Adipocyte (in vitro differentiated cells): ENCODE measurements around the gene PDPK1.
A peak's percentile ranks its signal among the peaks of the same experiment; 100 is the strongest.

Experiments used
- DNase-seq: peaks from one replicate; pipeline ENCODE4 v3.0.0-alpha.2; 2015; ENCODE audit warnings: low read depth
- H3K27me3 ChIP-seq: replicated peaks from 2 replicates; pipeline ENCODE4 v1.7.0; 2013; ENCODE audit warnings: mild to moderate bottlenecking, low read length, moderate library complexity; ENCODE audit not compliant: control insufficient read depth, insufficient read depth
- H3K36me3 ChIP-seq: 2 replicates; pipeline ENCODE4 v1.7.0; 2013; ENCODE audit warnings: low read length, mild to moderate bottlenecking, moderate library complexity; ENCODE audit not compliant: control insufficient read depth, insufficient read depth, severe bottlenecking
- H3K4me1 ChIP-seq: 2 replicates; pipeline ENCODE4 v1.7.0; 2013; ENCODE audit warnings: mild to moderate bottlenecking, low read length, moderate library complexity; ENCODE audit not compliant: control insufficient read depth, insufficient read depth
- H3K4me3 ChIP-seq: 2 replicates; pipeline ENCODE4 v1.7.0; 2013; ENCODE audit warnings: mild to moderate bottlenecking, low read length, moderate library complexity
- H3K9ac ChIP-seq: 2 replicates; pipeline ENCODE4 v1.7.0; 2013; ENCODE audit warnings: mild to moderate bottlenecking, low read length, moderate library complexity
- H3K9me3 ChIP-seq: 2 replicates; pipeline ENCODE4 v1.7.0; 2013; ENCODE audit warnings: mild to moderate bottlenecking, low read length, moderate library complexity; ENCODE audit not compliant: control insufficient read depth

Gene PDPK1

DNA sequence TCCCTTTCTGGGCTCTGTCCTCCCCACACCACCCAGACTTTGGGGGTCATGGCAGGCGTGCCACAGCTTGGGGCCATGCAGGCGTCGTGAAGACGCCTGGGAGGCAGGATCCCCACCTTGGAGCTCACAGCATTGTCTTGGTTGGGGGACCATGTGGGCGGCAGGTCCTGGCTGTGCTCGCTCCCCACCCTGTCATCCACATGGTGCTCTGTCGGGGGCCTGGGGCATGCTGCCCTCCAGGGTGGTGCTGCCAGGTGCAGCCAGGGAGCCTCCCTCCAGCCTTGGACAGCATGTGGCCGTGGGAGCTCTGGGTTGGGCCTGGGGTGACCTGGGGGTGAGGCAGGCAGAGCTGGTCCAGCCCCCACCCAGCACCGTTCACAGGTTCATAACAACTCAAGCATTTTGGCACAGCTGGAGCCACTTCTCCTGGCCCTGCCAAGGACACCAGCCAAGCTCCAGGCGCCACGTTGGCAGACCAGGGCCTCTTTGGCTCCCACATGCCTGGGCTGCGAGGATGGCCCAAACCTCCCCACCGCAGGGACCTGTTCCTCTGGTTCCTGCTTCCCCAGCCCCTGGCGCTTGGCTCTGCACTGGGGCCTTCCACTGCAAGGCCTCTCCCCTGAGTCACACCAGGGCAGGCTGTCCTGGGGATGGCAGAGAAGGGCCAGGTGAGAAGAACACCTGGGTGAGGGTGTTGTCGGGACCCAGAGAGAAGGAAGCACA lies 39.1 kb upstream of the PDPK1 start:
- H3K4me3 ChIP-seq: no peak overlapping the region
- no peak overlapping the region for H3K9ac ChIP-seq
- peaks cover 8% of the 10 kb centered on the region for H3K36me3 ChIP-seq
- no peak for DNase-seq
- H3K9me3 ChIP-seq: no peaks in the 10 kb centered on the region
- no peaks in the 10 kb centered on the region for H3K27me3 ChIP-seq
- H3K4me1 ChIP-seq: peaks cover 42% of the 10 kb centered on the region

DNA sequence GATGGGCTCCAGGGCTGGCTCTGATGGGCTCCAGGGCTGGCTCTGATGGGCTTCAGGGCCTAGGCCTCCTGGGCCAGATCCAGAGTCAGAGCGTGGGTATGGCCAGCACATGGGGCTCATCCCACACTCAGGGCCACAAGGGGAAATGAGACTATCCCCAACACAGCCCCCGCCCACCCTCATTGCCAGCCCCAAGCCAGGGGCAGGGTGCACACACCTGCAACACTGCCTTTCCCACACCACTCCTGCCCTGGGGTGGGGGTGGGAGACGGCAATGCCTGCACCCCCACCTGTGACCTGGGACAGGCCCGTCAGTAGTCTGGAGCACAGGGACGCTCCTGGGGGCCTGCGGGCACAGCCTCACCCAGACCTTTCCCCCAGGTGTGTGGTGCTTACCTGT lies 38.4 kb upstream of the PDPK1 start:
- Histone ChIP-seq H3K4me1 (peaks cover 42% of the 10 kb centered on the region), H3K4me3 (no peak overlapping the region), H3K9me3 (no peaks in the 10 kb centered on the region), H3K27me3 (no peaks in the 10 kb centered on the region), H3K36me3 (peaks cover 8% of the 10 kb centered on the region), H3K9ac (no peak overlapping the region)
- no peak for DNase-seq

DNA sequence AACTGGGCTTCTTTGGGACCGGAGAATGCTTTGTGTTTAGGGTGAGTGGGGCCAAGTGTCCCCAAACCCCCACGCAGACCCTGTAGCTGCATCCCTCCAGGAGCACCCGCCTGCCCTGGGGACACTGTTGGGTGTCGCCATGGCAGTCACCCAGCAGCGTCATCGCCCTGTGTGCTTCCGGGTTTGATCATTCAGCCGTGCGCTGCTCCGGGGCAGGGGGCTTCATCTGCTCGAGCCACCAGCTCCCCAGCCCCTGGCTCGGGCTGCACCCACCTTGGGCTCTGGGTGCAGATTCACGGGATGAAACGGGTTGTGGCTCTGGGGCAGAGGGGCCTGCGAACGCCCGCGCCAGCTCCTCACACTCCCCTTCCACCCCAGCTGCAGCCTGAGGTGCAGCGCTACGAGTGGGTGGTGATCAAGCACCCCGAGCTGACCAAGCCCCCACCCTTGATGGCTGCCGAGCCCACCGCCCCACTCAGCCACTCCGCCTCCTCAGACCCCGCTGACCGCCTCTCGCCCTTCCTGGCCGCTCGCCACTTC lies 37.9 kb upstream of the PDPK1 start:
- DNase-seq: no peak
- no peaks in the 10 kb centered on the region for H3K27me3 ChIP-seq
- no peak overlapping the region for H3K9ac ChIP-seq
- H3K36me3 ChIP-seq: peaks cover 8% of the 10 kb centered on the region
- H3K4me3 ChIP-seq: no peak overlapping the region
- no peaks in the 10 kb centered on the region for H3K9me3 ChIP-seq
- peaks cover 42% of the 10 kb centered on the region for H3K4me1 ChIP-seq

DNA sequence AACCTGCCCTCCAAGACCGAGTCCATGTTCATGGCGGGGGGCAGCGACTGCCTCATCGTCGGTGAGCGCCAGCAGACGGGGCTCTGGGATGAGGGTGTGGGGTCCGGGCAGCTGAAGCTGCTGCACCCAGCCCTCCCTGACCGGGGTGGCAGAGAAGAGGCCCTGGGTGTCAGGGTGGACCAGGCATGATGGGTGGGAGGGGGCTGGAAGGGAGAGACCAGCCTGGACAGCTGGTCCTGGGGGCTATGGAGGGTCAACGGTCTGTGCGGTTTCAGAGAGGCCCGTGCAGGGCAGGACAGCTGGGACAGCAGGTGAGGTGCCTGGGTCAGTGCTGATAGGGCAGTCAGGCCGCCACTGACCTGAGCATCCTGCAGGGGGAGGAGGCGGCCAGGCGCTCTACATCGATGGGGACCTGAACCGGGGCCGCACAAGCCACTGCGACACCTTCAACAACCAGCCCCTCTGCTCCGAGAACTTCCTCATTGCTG lies 37.3 kb upstream of the PDPK1 start:
- no peak for DNase-seq
- Histone ChIP-seq H3K9me3 (no peaks in the 10 kb centered on the region), H3K4me1 (peaks cover 42% of the 10 kb centered on the region), H3K4me3 (no peak overlapping the region), H3K36me3 (peaks cover 8% of the 10 kb centered on the region), H3K27me3 (no peaks in the 10 kb centered on the region), H3K9ac (no peak overlapping the region)

DNA sequence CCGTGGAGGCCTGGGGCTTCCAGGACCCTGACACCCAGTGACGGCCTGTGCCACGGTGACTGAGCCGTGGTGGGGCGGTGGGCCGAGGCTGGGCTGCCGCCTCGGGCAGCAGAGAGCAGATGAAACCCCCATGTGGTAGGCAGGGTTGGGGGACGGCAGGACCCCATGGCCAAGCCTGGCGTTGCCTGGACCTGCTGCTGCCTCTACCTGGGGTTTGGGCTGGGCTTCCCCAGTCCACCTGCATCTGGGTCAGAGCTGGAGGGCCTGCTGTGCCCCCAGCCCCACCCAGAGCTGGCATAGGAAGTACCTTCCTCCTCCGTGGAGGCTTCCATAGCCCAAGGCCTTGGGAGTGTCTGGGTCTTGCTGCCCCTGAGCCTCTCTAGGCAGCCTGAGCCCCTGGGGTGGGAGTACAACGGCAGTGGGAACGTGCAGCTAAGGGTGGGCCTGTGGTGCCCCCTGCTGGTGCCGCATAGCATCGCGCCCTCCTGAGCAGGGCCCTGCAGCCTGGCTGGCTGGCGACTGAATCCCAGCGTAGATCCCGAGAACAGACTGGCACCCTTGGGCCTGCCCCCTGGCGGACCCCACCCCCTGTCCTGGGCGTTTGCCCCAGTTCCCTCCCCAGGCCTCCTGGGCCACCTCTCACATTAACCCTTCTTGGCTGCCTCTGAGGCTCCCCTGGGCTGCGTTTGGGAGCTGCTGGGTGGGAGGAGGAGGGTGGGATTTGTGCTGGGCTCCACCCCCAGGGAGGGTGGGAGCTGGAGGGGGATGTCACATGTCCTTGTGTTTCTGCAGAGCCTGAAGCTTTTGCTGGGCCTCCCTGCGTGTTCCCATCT lies 36.7 kb upstream of the PDPK1 start:
- DNase-seq: peak; percentile 86
- Histone ChIP-seq H3K36me3 (peaks cover 8% of the 10 kb centered on the region), H3K9ac (peak overlapping the region; percentile 7), H3K27me3 (no peaks in the 10 kb centered on the region), H3K9me3 (no peaks in the 10 kb centered on the region), H3K4me1 (peaks cover 42% of the 10 kb centered on the region), H3K4me3 (no peak overlapping the region)

DNA sequence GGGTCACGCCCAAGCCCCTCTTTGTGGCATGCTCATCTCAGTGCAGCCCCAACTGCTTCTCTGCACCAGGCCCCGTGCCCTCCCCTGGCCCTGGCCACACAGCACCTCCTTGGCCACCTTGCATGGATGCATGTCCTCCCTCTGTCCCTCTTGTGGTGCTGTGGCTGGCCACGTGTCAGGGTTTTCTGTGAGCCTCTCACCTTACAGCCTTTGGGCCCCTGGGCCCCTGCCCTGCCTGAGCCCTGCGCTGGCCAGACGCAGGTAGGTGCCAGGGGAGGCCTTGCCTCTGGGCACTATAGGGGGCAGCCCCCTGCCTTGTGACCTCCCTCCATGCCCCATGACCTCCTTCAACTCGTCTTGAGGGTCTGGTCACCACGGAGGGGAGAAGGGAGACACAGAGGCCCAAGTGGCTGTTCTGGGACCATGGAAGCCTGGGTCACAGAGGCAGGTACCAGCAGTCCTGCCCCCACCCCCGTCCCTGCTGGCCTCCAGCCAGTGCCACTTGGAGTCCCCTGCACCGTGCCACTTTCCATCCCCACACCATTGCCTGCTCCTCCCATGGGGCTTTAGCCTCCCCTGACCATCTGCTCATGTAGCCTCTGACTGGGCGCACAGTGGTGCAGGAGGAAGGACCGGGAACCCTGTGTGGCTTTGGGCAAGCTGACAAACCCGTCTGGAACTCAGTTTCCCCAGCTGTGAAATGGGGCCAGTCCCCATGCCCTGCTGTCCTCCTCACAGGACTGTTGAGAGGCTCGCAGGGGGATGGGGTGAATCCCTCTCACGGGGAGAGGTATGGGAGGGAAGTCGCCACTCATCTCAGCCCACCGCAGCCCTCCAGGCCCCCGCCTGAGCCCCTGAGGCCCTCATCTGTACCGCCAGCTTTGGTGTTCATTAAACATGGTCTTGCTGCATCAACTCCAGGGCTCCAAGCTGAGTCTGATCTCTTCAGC lies 35.6 kb upstream of the PDPK1 start:
- peaks cover 39% of the 10 kb centered on the region for H3K4me1 ChIP-seq
- H3K4me3 ChIP-seq: no peak overlapping the region
- no peaks in the 10 kb centered on the region for H3K9me3 ChIP-seq
- no peaks in the 10 kb centered on the region for H3K36me3 ChIP-seq
- peak overlapping the region; percentile 9 for H3K9ac ChIP-seq
- no peaks in the 10 kb centered on the region for H3K27me3 ChIP-seq
- DNase-seq: no peak

DNA sequence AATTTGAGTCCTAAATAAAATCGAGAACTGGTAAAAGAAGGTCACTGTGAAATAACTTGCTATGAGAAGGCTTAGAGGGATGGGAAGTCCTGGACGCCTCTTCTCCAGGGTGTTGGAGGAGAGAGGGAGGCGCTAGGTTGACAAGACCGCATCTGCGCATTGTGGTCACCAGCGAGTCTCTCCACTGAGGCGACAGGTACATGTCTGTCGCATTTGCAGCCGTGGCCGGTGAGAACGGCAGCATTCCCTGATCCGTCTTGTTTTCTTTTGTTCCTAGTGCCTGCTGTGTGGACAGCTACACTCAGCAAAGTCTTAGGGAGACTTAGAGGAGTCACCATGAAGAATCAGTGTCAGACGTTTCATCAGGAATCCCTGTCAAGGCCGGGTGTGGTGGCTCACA lies 32.1 kb upstream of the PDPK1 start:
- no peak for DNase-seq
- Histone ChIP-seq H3K9ac (no peak overlapping the region), H3K9me3 (no peaks in the 10 kb centered on the region), H3K27me3 (no peaks in the 10 kb centered on the region), H3K4me3 (no peak overlapping the region), H3K4me1 (peaks cover 30% of the 10 kb centered on the region), H3K36me3 (no peaks in the 10 kb centered on the region)

DNA sequence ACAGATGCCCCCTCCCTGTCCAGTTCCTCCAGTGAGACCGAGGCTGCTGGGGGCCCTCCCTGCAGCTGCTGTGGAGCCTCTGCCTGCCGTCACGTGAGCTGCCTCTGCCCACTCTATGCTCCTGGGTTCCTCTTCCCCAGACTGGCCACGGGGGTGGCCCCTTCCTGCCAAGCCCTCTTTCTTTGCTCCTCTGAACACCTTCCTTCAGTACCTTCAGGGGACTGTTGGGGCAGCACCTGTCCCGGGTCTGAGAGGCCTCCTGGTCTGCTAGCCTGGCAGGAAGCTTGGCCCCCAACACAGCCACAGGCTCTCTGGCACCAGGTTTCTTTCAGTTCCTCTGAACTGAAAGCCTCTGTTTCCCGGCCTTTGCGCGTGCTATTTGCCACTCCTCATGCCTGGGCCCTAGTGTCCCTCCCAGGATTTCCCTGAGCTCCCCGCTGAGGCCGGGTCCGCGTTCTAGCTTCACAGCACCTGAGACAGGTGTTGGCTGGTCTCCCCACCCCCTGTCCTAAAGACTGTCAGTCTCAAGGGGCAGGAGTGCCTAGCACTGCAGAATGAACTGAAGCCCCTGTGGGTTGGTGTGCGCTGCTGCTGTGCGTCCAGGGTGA lies 30.7 kb upstream of the PDPK1 start:
- no peak overlapping the region for H3K4me3 ChIP-seq
- H3K27me3 ChIP-seq: no peaks in the 10 kb centered on the region
- H3K4me1 ChIP-seq: peaks cover 31% of the 10 kb centered on the region
- no peak for DNase-seq
- H3K9me3 ChIP-seq: no peaks in the 10 kb centered on the region
- H3K36me3 ChIP-seq: no peaks in the 10 kb centered on the region
- no peak overlapping the region for H3K9ac ChIP-seq

DNA sequence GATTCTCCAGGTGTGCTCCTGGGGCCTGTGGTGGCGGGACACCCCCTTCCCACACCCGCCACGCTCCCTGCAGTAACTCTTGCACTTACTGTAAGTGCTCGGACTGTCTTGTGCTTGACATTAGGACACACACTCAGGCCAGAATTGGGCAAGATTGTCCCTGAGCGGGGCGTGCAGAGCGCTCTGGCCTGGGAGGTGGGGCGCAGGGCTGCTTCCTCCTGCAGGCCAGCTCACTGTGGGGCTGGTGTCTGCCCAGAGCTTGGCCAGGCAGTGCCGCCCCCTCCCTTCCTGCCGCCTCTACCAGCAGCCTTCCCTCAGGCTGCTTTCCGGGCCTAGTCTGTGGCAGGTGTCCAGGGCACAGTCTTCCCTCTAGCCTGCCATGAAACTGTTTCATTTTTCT lies 30.2 kb upstream of the PDPK1 start:
- H3K4me1 ChIP-seq: peaks cover 26% of the 10 kb centered on the region

DNA sequence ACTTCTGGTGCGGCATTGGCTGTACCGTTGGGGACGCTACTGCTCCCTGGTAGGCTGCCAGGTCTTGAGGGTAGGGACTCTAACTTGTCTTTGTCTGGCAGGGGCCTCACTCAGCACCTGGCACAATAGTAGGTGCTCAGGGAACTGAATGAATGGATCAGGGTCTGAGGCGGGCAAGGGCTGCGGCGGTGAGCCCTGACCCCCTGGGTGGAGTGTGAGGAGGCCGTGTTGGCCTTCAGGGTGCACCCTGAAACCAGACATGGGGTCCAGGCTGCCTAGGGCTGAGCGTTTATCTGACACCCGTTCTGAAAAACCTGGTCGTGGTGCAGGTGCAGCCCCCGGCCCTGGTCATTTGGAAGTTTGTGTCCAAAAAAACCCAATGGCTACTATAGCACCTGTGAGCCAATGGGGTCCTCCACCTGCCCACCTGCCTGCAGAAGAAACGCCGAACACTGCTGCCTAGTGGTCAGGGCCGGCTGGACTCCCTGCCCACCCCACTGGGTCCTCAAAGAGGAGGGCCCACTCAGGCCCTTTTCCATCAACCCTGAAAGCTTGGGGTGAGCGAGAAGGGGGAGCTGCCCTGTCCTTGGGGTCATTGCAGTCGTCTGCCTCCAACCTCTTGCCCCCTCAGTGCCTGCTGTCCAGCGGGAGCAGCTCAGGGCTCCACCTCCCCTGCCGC lies 29.0 kb upstream of the PDPK1 start:
- H3K9ac ChIP-seq: no peak overlapping the region
- no peak overlapping the region for H3K4me3 ChIP-seq
- H3K4me1 ChIP-seq: peaks cover 19% of the 10 kb centered on the region
- DNase-seq: no peak
- no peaks in the 10 kb centered on the region for H3K27me3 ChIP-seq
- H3K9me3 ChIP-seq: no peaks in the 10 kb centered on the region
- H3K36me3 ChIP-seq: no peaks in the 10 kb centered on the region

More for the DNA sequence above, 30.2 kb upstream of the PDPK1 start:
- Histone ChIP-seq H3K9ac (no peak overlapping the region), H3K36me3 (no peaks in the 10 kb centered on the region), H3K27me3 (no peaks in the 10 kb centered on the region), H3K4me3 (no peak overlapping the region), H3K9me3 (no peaks in the 10 kb centered on the region)
- no peak for DNase-seq
